Retinal pigment epithelial cell (primary cell): Measurements from ENCODE around the gene EFNA5.

ENCODE experiments used
- DNase-seq: peaks from one replicate; pipeline ENCODE4 v3.0.0-alpha.2; 2010; ENCODE audit warnings: low read depth
- H3K4me3 ChIP-seq: 2 replicates; pipeline ENCODE4 v1.5.1; 2011; ENCODE audit warnings: mild to moderate bottlenecking, low read length, control low read depth, moderate library complexity
- CTCF ChIP-seq: conservative IDR thresholded peaks from 2 replicates; pipeline ENCODE4 v1.5.1; 2011; ENCODE audit warnings: low read depth, low read length, control low read depth, inconsistent platforms

EFNA5 gene

GRCh38 chr5:107364443-107365319 lies 306.1 kb downstream of the EFNA5 start:
- no peak overlapping the region for H3K4me3 ChIP-seq
- DNase-seq = no peak
- TF ChIP-seq CTCF = no peak

GRCh38 chr5:107363768-107364167 lies 307.0 kb downstream of the EFNA5 start:
- no peak for TF ChIP-seq CTCF
- no peak for DNase-seq
- no peak overlapping the region for H3K4me3 ChIP-seq

GRCh38 chr5:107361945-107362344 lies 308.8 kb downstream of the EFNA5 start:
- H3K4me3 ChIP-seq = no peak overlapping the region
- no peak for DNase-seq
- TF ChIP-seq CTCF = no peak

- no peak overlapping the region for H3K4me3 ChIP-seq
- TF ChIP-seq CTCF = no peak
- no peak for DNase-seq
Observed at GRCh38 chr5:107359916-107360234, 310.9 kb downstream of the EFNA5 start.

- no peak overlapping the region for H3K4me3 ChIP-seq
- DNase-seq = no peak
- TF ChIP-seq CTCF = no peak
Observed at GRCh38 chr5:107359033-107359915, 311.5 kb downstream of the EFNA5 start.

- DNase-seq = no peak
- no peak overlapping the region for H3K4me3 ChIP-seq
- TF ChIP-seq CTCF = no peak
Observed at GRCh38 chr5:107356891-107357290, 313.8 kb downstream of the EFNA5 start.
